A673 (cell line): Measurements from ENCODE around the gene PGF. TPM values are rescaled to one million over a fixed set of nuclear protein-coding genes. Genes with fewer than 3 reads are reported as not detected.
"Not testable (repeated sequence)": the region's sequence is repeated elsewhere in the genome, so short reads cannot be mapped to it uniquely, and the experiment has no call there.

Experiments
- BruUV-seq: library from RNA; stranded (reverse); fragments of 400-500 nt; replicated peaks from 2 replicates; lab custom pipeline; 2021; lab: Mats Ljungman, UMichigan
- CTCF ChIA-PET: fragments of 300-600 bp; sonication (Branson Sonifier 250); formaldehyde crosslinking; loops from one replicate; lab custom pipeline; 2022; ENCODE audit warnings: antibody characterized with exemption; lab: Charles Lee
- POLR2A ChIA-PET: fragments of 300-600 bp; sonication (Branson Sonifier 250); formaldehyde crosslinking; loops from one replicate; lab custom pipeline; 2022; ENCODE audit warnings: antibody characterized with exemption; ENCODE audit not compliant: low non-redundant PET; lab: Charles Lee
- DNase-seq: peaks from one replicate; pipeline ENCODE4 v3.0.0-alpha.2; 2015; ENCODE audit warnings: low spot score
- H3K27ac ChIP-seq: fragments of 200-600 bp; sonication (generic); 2 replicates; pipeline ENCODE4 v1.5.1; 2016; ENCODE audit warnings: mixed run types, low read depth, mild to moderate bottlenecking, mixed read lengths, antibody characterized with exemption, low read length; ENCODE audit not compliant: poor library complexity, severe bottlenecking
- H3K27me3 ChIP-seq: fragments of 200-600 bp; sonication (generic); replicated peaks from 2 replicates; pipeline ENCODE4 v1.6.1; 2017; ENCODE audit warnings: mixed run types, low read depth, mild to moderate bottlenecking, mixed read lengths, antibody characterized with exemption, low read length; ENCODE audit not compliant: insufficient read depth, poor library complexity
- H3K36me3 ChIP-seq: fragments of 200-600 bp; sonication (generic); 2 replicates; pipeline ENCODE4 v1.6.1; 2016; ENCODE audit warnings: mixed run types, mild to moderate bottlenecking, mixed read lengths, antibody characterized with exemption, low read length; ENCODE audit not compliant: insufficient read depth, poor library complexity, severe bottlenecking
- H3K4me1 ChIP-seq: fragments of 200-600 bp; sonication (generic); 2 replicates; pipeline ENCODE4 v1.6.1; 2017; ENCODE audit warnings: mixed run types, mild to moderate bottlenecking, mixed read lengths, antibody characterized with exemption, low read length; ENCODE audit not compliant: insufficient read depth, poor library complexity, severe bottlenecking
- H3K4me3 ChIP-seq: fragments of 200-600 bp; sonication (generic); 2 replicates; pipeline ENCODE4 v1.5.1; 2016; ENCODE audit warnings: low read depth, mixed run types, mild to moderate bottlenecking, mixed read lengths, low read length; ENCODE audit not compliant: poor library complexity, severe bottlenecking
- H3K9me3 ChIP-seq: fragments of 200-600 bp; sonication (generic); 2 replicates; pipeline ENCODE4 v1.6.1; 2016; ENCODE audit warnings: mixed run types, low read depth, mild to moderate bottlenecking, mixed read lengths, antibody characterized with exemption, low read length; ENCODE audit not compliant: poor library complexity, severe bottlenecking
- EZH2 ChIP-seq: fragments of 200-600 bp; sonication (generic); IDR thresholded peaks from 2 replicates; pipeline ENCODE4 v1.6.1; 2017; ENCODE audit warnings: borderline replicate concordance, low read depth, mild to moderate bottlenecking, mixed read lengths, antibody characterized with exemption, low read length; ENCODE audit not compliant: poor library complexity, severe bottlenecking
- intact Hi-C: fragments of 100-400 bp; cut with micrococcal nuclease; formaldehyde crosslinking; loops from one replicate; pipeline ENCODE4 v1.10.0; 2022; ENCODE audit not compliant: unreplicated experiment
- total RNA-seq: library from RNA; stranded (reverse); gene quantifications from 2 replicates; pipeline ENCODE4 v1.2.3, GENCODE V29; 2021
- TF ChIP-seq, protein P1 (sequence below): fragments of 300-800, 200-600 bp; sonication (generic); conservative IDR thresholded peaks from 2 replicates; pipeline ENCODE4 v1.5.1; 2017; ENCODE audit warnings: low read depth, mild to moderate bottlenecking, antibody characterized with exemption, low read length, moderate library complexity, mixed read lengths

PGF gene
- total RNA-seq, 1 experiment from 2014 or later: 48.1 TPM

DNA sequence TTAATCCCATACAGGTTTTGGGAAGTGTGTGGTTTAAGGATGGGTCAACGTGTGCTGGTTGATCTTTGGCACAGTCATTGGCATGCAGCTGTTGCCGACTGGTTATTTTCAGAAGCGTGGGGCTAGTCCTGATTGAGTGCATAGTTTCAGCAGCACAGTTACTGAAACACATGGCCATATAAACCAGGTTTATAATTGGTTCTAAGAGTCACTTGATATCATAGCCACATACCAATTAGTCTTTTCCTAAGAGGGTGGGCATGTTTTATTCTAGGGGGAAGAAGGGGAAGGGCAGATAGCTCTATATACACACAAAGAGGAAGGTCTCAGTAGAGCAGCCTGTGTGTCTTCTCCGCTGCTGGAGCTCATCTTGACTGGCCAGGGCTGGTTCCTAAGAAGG lies 21.4 kb downstream of the PGF start:
- no peak overlapping the region for H3K4me3 ChIP-seq
- intact Hi-C loops: no loop called here
- DNase-seq: no peak
- TF ChIP-seq EZH2: no peak
- TF ChIP-seq, protein P1, sequence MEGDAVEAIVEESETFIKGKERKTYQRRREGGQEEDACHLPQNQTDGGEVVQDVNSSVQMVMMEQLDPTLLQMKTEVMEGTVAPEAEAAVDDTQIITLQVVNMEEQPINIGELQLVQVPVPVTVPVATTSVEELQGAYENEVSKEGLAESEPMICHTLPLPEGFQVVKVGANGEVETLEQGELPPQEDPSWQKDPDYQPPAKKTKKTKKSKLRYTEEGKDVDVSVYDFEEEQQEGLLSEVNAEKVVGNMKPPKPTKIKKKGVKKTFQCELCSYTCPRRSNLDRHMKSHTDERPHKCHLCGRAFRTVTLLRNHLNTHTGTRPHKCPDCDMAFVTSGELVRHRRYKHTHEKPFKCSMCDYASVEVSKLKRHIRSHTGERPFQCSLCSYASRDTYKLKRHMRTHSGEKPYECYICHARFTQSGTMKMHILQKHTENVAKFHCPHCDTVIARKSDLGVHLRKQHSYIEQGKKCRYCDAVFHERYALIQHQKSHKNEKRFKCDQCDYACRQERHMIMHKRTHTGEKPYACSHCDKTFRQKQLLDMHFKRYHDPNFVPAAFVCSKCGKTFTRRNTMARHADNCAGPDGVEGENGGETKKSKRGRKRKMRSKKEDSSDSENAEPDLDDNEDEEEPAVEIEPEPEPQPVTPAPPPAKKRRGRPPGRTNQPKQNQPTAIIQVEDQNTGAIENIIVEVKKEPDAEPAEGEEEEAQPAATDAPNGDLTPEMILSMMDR: no peak
- H3K36me3 ChIP-seq: no peaks in the 10 kb centered on the region
- H3K4me1 ChIP-seq: no peaks in the 10 kb centered on the region
- ChIA-PET CTCF (no interaction called here), POLR2A (no interaction called here)
- no TSS peak for BruUV-seq
- no peaks in the 10 kb centered on the region for H3K27me3 ChIP-seq
- H3K27ac ChIP-seq: no peak overlapping the region
- H3K9me3 ChIP-seq: no peaks in the 10 kb centered on the region

DNA sequence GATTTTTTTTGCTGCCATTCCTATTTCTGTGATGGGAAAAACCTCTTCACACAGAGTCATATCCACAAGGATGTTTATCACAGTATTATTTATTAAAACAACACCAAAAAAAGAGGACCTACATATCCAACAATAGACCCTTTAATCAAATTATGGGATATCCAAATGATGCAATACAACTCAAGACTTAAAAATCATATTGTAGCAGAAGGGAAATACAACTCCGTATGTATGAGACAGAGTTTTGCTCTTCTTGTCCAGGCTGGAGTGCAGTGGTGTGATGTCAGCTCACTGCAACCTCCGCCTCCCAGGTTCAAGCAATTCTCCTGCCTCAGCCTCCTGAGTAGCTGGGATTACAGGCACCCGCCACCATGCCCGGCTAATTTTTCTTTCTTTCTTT lies 22.5 kb downstream of the PGF start:
- intact Hi-C loops, H3K27me3 ChIP-seq, POLR2A ChIA-PET, H3K4me3 ChIP-seq, H3K4me1 ChIP-seq, H3K27ac ChIP-seq, H3K9me3 ChIP-seq, CTCF ChIA-PET, DNase-seq, H3K36me3 ChIP-seq, BruUV-seq: not testable (repeated sequence)

DNA sequence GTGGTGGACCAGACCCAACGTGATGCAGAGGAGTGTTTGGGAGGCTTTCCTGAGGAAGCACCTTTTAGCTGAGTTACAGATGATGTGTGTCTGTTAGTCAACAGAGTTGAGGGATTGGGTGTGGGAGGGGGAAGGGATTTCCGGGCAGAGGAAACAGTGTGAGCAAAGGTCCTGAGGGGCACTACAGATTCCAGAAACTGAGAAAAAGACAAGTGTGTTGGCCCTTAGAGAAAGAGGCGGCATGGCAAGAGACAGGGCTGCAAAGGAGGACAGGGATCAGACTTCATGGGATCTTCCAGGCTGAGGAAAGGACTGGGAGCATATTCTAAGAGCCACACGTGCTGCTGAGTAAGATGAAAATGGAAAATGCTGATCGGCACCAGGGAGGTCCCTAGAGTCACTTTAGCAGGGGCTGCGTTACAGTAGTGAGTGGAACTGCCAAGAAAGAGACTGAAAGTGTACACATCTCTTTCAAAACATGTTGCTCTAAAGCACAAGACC lies 22.9 kb downstream of the PGF start:
- ChIA-PET CTCF (no interaction called here), POLR2A (no interaction called here)

DNA sequence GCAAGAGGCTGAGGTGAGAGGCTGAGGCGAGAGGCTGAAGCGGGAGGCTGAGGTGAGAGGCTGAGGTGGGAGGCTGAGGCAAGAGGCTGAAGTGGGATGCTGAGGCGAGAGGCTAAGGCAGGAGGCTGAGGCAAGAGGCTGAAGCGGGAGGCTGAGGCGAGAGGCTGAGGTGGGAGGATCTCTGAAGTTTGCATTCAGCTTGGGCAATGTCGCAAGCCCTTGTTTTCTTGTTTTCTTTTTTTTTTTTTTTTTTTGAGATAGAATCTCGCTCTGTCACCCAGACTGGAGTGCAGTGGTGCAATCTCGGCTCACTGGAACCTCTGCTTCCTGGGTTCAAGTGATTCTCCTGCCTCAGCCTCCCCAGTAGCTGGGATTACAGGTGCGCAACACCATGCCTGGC lies 23.7 kb downstream of the PGF start:
- H3K27me3 ChIP-seq, BruUV-seq, H3K36me3 ChIP-seq, intact Hi-C loops, DNase-seq, POLR2A ChIA-PET, H3K4me3 ChIP-seq, H3K4me1 ChIP-seq, CTCF ChIA-PET, H3K9me3 ChIP-seq, H3K27ac ChIP-seq: not testable (repeated sequence)

More for the DNA sequence above, 22.9 kb downstream of the PGF start:
- DNase-seq: no peak
- H3K36me3 ChIP-seq: no peaks in the 10 kb centered on the region
- TF ChIP-seq, protein P1: no peak
- no peak for TF ChIP-seq EZH2
- BruUV-seq: no TSS peak
- no peak overlapping the region for H3K27ac ChIP-seq
- no peaks in the 10 kb centered on the region for H3K9me3 ChIP-seq
- intact Hi-C loops: no loop called here
- no peaks in the 10 kb centered on the region for H3K4me1 ChIP-seq
- no peak overlapping the region for H3K4me3 ChIP-seq
- no peaks in the 10 kb centered on the region for H3K27me3 ChIP-seq
